Measurements from ENCODE around the gene ENDOD1. TPM values are rescaled to one million over a fixed set of nuclear protein-coding genes. Genes with fewer than 3 reads are reported as not detected.

ENDOD1 gene
- total RNA-seq, 2 experiments from 2014 or later = 23.8 TPM

DNA sequence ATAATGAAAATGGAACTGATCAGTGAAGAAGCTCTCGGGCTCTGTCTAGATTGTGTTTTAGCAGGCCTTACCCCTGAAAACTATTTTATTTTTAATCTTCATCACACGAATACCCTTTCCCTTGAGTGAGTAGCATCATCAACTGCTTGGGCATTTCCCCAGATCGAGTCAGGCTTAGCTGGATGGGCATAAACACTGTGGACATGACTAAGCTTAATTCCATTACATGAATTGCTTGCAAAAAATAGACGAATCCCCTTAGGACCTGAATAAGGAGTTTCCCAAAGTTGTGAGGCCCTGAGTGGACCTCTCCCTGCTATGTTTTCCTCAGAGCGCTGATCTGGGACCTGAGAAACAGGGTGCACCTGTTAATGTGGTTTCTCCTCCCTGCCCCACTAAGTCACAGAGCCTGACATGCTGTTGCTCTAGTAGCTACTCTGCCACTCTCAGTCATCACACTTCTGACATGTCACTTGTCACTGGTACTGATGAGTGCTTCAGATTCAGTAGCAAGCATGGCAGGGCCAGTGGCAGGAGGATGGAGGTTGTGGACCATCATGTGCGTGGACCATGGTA lies 53.5 kb downstream of the ENDOD1 start:
- Mint-ChIP-seq H3K27me3 (peaks cover 30% of the 10 kb centered on the region), H3K36me3 (no peaks in the 10 kb centered on the region), H3K4me3 (no peak overlapping the region), H3K27ac (no peak overlapping the region), H3K9me3 (no peaks in the 10 kb centered on the region), H3K4me1 (peaks cover 12% of the 10 kb centered on the region)
- no peak for DNase-seq
- no peak for ATAC-seq (ENCODE audit: low read depth)
- POLR2A ChIA-PET = interaction anchor here (1.2 to 1.3 kb wide), 2 partner anchors 54 to 76 kb away, joined by 4 read pairs; partner anchors contain the start of genes ENDOD1 and SRSF8

GRCh38 chr11:95144313-95145235 lies 54.9 kb downstream of the ENDOD1 start:
- DNase-seq (no peak), ATAC-seq (ENCODE audit: low read depth) (no peak)
- H3K36me3 Mint-ChIP-seq = no peaks in the 10 kb centered on the region
- H3K9me3 Mint-ChIP-seq = no peaks in the 10 kb centered on the region
- peaks cover 11% of the 10 kb centered on the region for H3K4me1 Mint-ChIP-seq
- POLR2A ChIA-PET = interaction anchor here (1.2 kb wide), 1 partner anchor 55 kb away, joined by 4 read pairs; the partner anchor contains the start of gene ENDOD1
- H3K27ac Mint-ChIP-seq = no peak overlapping the region
- no peak overlapping the region for H3K4me3 Mint-ChIP-seq
- peaks cover 30% of the 10 kb centered on the region for H3K27me3 Mint-ChIP-seq

GRCh38 chr11:95145430-95146060 lies 55.9 kb downstream of the ENDOD1 start:
- Mint-ChIP-seq H3K4me3 (no peak overlapping the region), H3K36me3 (no peaks in the 10 kb centered on the region), H3K27ac (no peak overlapping the region), H3K9me3 (no peaks in the 10 kb centered on the region), H3K27me3 (peaks cover 28% of the 10 kb centered on the region), H3K4me1 (peaks cover 12% of the 10 kb centered on the region)
- DNase-seq (no peak), ATAC-seq (ENCODE audit: low read depth) (no peak)
- POLR2A ChIA-PET = no interaction called here

DNA sequence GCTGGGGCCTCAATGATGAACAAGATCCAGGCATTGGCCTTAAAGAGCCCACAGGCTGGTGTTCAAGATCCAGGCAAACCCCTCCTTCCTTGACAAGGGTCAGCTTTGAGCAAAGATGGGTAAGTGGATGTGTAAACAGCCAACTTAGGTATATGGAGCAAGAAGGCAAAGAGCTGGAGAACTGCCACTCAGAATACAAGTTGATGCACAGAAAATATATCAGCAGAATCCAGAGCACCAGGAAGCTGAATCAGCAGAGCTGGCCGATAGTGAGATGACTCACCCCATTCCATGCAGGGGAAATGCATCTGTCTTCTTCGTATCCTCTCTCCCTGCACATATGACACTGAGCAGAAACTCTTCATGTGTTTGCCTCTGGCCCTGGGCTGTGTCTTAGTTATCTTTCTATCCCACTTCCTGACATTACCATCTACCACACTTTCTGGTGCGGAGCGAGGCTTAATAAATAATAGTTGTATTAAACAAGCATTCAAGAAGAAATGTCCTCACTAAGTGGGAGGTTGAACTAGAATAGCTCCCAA lies 57.8 kb downstream of the ENDOD1 start:
- DNase-seq = no peak
- Mint-ChIP-seq H3K36me3 (no peaks in the 10 kb centered on the region), H3K27me3 (peaks cover 24% of the 10 kb centered on the region), H3K27ac (no peak overlapping the region), H3K4me1 (peaks cover 19% of the 10 kb centered on the region), H3K9me3 (no peaks in the 10 kb centered on the region), H3K4me3 (no peak overlapping the region)
- no peak for ATAC-seq (ENCODE audit: low read depth)
- POLR2A ChIA-PET = interaction anchor here (2.0 to 8.6 kb wide), 3 partner anchors 58 to 642 kb away, joined by 8 to 51 read pairs (median 27); partner anchors contain the start of genes CEP57, ENDOD1, FAM76B and SRSF8

DNA sequence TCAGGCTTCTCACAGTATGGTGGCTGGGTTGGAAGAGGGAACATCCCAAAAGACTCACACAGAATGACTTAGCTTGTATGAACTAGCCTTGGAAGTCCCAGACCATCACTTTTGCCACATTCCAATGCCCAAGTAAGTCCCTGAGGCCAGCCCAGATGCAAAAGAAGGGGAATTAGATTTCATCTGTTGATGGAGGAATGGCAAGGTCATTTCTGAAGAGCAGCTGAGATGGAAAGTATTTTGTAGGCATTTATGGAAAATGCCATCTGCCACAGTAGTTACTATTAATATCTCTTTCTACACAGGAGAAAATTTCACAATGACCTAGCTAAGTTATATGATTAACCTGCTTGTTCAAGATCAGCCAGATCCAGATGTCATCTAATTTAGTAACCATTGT lies 58.8 kb downstream of the ENDOD1 start:
- Mint-ChIP-seq H3K4me3 (no peak overlapping the region), H3K4me1 (peaks cover 24% of the 10 kb centered on the region), H3K36me3 (no peaks in the 10 kb centered on the region), H3K27ac (no peak overlapping the region), H3K9me3 (no peaks in the 10 kb centered on the region), H3K27me3 (peaks cover 22% of the 10 kb centered on the region)
- DNase-seq (no peak), ATAC-seq (ENCODE audit: low read depth) (no peak)
- POLR2A ChIA-PET = interaction anchor here (2.0 to 8.6 kb wide), 3 partner anchors 59 to 641 kb away, joined by 8 to 51 read pairs (median 27); partner anchors contain the start of genes CEP57, ENDOD1, FAM76B and SRSF8

DNA sequence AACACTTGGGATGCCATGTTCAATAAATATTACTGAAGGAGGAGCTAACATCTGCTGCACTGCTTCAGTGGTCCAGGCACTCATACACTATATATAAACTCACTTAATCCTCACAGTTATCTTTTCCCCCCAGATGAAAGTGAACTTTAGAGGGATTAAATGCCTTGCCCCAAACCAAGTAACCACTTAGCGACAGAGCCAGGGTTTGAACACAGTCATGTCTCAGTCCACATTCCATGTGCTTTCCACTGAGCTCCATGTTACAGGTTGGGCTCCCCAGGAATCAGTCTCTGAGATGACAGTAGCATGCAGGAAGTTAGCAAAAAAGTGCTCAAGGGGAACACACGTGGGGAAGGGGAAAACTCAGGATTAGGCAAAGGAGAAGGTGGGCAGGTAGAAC lies 59.3 kb downstream of the ENDOD1 start:
- H3K27ac Mint-ChIP-seq = no peak overlapping the region
- peaks cover 29% of the 10 kb centered on the region for H3K4me1 Mint-ChIP-seq
- DNase-seq (no peak), ATAC-seq (ENCODE audit: low read depth) (no peak)
- H3K9me3 Mint-ChIP-seq = no peaks in the 10 kb centered on the region
- H3K36me3 Mint-ChIP-seq = no peaks in the 10 kb centered on the region
- POLR2A ChIA-PET = interaction anchor here (2.0 to 8.6 kb wide), 3 partner anchors 59 to 641 kb away, joined by 8 to 51 read pairs (median 27); partner anchors contain the start of genes CEP57, ENDOD1, FAM76B and SRSF8
- no peak overlapping the region for H3K4me3 Mint-ChIP-seq
- H3K27me3 Mint-ChIP-seq = peaks cover 20% of the 10 kb centered on the region

- POLR2A ChIA-PET = interaction anchor here (1.3 to 8.6 kb wide), 8 partner anchors 9 to 640 kb away, joined by 5 to 51 read pairs (median 10); partner anchors contain the start of genes CEP57, ENDOD1, FAM76B and SRSF8
- Mint-ChIP-seq H3K9me3 (no peaks in the 10 kb centered on the region), H3K27me3 (peaks cover 16% of the 10 kb centered on the region), H3K4me3 (peak overlapping the region; percentile 89), H3K4me1 (peaks cover 33% of the 10 kb centered on the region), H3K36me3 (no peaks in the 10 kb centered on the region), H3K27ac (no peak overlapping the region)
- no peak for ATAC-seq (ENCODE audit: low read depth)
- no peak for DNase-seq
Observed at GRCh38 chr11:95149651-95150364, 60.2 kb downstream of the ENDOD1 start.

DNA sequence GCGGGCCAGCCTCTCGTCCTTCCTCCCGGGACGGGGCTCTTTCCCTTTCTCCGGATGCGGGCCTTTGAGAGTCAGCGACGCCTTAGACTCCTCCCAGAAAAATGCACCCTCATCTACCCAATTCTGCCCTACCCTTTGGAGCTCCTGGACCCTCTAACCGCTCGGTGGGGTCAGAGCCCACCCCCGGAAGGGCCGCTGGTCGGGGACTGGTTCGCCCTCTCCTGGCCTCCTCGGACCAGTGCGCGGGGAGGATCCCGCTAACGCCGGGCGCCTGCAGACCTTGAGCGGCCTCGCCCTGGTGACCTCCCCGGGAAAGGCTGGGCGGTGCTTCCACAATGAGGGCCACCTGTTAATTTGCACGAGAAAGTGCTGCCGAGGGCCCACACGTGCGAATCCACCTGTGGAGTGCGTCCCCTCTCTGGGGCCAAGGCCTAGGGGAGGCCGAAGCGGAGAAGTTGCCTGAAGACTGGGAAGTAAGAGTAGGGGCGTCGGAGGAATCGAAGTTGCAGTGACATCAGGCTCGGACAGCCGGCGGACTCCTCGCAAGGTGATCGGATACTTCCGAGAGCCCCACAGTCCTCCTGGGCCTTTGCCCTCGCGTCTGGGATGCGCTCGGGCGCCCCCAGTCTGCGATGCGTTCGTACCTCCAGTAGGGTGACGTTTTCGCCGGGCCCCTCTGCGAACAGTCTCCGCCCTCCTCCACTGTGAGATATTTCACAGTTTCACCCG lies 61.5 kb downstream of the ENDOD1 start:
- POLR2A ChIA-PET = interaction anchor here (0.6 to 8.6 kb wide), 15 partner anchors 10 to 1237 kb away, joined by 3 to 51 read pairs (median 7); partner anchors contain the start of genes CEP57, CWC15, ENDOD1 and FAM76B
- peaks cover 34% of the 10 kb centered on the region for H3K4me1 Mint-ChIP-seq
- DNase-seq (peak; percentile 88), ATAC-seq (ENCODE audit: low read depth) (peak; percentile 93)
- no peaks in the 10 kb centered on the region for H3K36me3 Mint-ChIP-seq
- H3K9me3 Mint-ChIP-seq = no peaks in the 10 kb centered on the region
- H3K4me3 Mint-ChIP-seq = peak overlapping the region; percentile 89
- peak overlapping the region; percentile 89 for H3K27ac Mint-ChIP-seq
- H3K27me3 Mint-ChIP-seq = peaks cover 6% of the 10 kb centered on the region

DNA sequence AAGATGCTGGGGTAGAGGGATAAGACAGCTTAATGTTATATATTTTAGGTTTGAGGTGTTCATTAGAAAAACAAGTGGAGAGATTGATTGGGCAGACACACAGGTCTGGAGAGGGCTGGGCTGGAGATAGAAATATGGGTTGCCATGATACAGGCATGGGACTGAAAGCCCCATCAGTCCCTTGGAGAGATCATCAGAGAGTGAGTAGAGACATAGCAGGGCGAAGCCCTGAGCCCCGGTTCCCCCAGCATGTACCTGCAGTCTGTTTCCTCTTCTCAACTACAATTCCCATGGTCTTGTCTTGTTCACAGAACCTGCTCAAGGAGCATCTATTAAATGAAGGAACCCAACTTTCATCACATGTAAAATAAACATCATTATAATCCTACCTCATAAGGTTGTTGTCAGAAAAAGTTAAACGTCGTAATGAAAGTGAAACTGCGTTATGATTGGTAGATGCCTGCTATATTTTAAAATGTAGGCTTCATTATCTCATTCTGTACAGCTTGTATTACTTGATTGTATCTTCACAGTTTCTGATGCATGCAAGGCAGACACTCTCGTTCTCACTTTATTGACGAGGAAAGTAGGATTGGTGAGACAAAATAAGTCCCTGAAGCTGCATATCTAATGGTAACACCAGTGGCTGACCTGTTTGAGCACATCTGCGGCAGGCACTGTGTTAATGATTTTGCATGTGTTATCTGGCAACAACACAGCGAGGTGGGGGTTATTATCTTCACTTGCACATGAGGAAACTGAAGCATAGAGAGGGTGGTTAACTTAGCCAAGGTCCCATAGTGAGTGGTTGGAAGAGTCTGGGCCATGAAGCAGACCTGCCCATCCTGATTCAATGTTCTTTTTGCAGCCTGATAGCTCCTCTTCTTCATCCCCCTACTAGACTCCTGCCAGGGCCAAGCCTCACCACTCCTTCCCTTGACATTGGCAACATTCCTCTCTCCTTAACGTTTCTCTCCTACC lies 63.5 kb downstream of the ENDOD1 start:
- peaks cover 3% of the 10 kb centered on the region for H3K36me3 Mint-ChIP-seq
- H3K4me3 Mint-ChIP-seq = peak overlapping the region; percentile 89
- DNase-seq = no peak
- POLR2A ChIA-PET = interaction anchor here (0.6 to 8.6 kb wide), 8 partner anchors 64 to 948 kb away, joined by 3 to 51 read pairs (median 10); partner anchors contain the start of genes CEP57, ENDOD1, FAM76B and SESN3
- peak overlapping the region; percentile 89 for H3K27ac Mint-ChIP-seq
- peak; percentile 11 for ATAC-seq (ENCODE audit: low read depth)
- H3K9me3 Mint-ChIP-seq = no peaks in the 10 kb centered on the region
- peaks cover 38% of the 10 kb centered on the region for H3K4me1 Mint-ChIP-seq
- H3K27me3 Mint-ChIP-seq = no peaks in the 10 kb centered on the region

- Mint-ChIP-seq H3K36me3 (peaks cover 6% of the 10 kb centered on the region), H3K27me3 (no peaks in the 10 kb centered on the region), H3K4me3 (peak overlapping the region; percentile 89), H3K27ac (peak overlapping the region; percentile 89), H3K9me3 (no peaks in the 10 kb centered on the region), H3K4me1 (peaks cover 40% of the 10 kb centered on the region)
- DNase-seq (no peak), ATAC-seq (ENCODE audit: low read depth) (no peak)
- POLR2A ChIA-PET = interaction anchor here (0.6 to 8.6 kb wide), 7 partner anchors 55 to 636 kb away, joined by 3 to 51 read pairs (median 4); partner anchors contain the start of genes CEP57, FAM76B, SESN3 and SRSF8
Observed at GRCh38 chr11:95153857-95154246, 64.2 kb downstream of the ENDOD1 start.

DNA sequence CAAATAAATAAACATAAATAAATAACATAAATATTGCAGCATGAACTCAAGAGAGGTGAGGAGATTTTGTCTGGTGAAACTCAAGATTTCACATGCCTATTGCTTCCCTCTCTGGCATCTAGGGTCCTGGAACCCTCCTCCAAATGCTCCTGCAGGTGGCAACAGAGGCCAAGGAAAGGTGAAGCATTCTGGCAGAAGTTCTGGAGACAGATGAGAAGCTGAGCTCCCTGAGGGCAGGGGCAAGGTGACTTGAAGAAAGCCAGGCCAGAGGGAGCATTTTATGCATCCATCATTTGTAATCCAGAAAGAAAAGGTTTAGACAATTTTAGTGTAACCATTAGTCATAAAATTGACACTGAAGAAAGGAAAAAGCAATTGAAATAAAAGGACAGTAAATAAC lies 64.9 kb downstream of the ENDOD1 start:
- Mint-ChIP-seq H3K9me3 (no peaks in the 10 kb centered on the region), H3K4me1 (peaks cover 38% of the 10 kb centered on the region), H3K27me3 (no peaks in the 10 kb centered on the region), H3K4me3 (no peak overlapping the region), H3K27ac (no peak overlapping the region), H3K36me3 (peaks cover 6% of the 10 kb centered on the region)
- ATAC-seq (ENCODE audit: low read depth) = no peak
- POLR2A ChIA-PET = interaction anchor here (0.6 to 8.6 kb wide), 7 partner anchors 56 to 635 kb away, joined by 3 to 51 read pairs (median 4); partner anchors contain the start of genes CEP57, FAM76B, SESN3 and SRSF8
- DNase-seq = peak; percentile 59
